ENCODE measurements around the gene VSTM2L.

DNA sequence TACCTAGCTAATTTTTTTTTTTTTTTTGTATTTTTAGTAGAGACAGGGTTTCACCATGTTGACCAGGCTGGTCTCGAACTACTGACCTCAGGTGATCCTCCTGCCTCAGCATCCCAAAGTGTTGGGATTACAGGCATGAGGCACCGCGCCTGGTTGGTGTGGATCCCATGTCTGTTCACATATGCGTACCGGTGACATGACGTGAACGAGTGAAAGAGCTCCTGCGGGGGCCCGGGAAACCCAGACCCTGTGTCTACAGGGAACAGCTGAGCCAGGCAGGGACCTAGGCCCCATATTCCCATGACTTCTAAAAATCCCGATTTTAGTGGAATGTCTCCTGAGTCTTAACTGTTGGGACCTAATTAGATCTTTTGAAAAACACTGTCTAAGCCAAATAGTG, 33.1 kb downstream of the VSTM2L start:
- TF ChIP-seq, protein P1, sequence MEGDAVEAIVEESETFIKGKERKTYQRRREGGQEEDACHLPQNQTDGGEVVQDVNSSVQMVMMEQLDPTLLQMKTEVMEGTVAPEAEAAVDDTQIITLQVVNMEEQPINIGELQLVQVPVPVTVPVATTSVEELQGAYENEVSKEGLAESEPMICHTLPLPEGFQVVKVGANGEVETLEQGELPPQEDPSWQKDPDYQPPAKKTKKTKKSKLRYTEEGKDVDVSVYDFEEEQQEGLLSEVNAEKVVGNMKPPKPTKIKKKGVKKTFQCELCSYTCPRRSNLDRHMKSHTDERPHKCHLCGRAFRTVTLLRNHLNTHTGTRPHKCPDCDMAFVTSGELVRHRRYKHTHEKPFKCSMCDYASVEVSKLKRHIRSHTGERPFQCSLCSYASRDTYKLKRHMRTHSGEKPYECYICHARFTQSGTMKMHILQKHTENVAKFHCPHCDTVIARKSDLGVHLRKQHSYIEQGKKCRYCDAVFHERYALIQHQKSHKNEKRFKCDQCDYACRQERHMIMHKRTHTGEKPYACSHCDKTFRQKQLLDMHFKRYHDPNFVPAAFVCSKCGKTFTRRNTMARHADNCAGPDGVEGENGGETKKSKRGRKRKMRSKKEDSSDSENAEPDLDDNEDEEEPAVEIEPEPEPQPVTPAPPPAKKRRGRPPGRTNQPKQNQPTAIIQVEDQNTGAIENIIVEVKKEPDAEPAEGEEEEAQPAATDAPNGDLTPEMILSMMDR (conservative IDR thresholded peaks at IDR 0.05 in 1 of 2, IDR thresholded peaks at IDR 0.05 in 1 of 2; ENCODE audit: low read depth in 1 of 2, low read length in 2 of 2), result no peak
- TF ChIP-seq EZH2 (IDR thresholded peaks at IDR 0.05; ENCODE audit: low read length, missing control alignments), result no peak

All from fibroblast of lung (primary cell).